ENCODE data around the gene CD84. TPM values are rescaled to one million over a fixed set of nuclear protein-coding genes. Genes with fewer than 3 reads are reported as not detected.
A peak's percentile ranks its signal among the peaks of the same experiment; 100 is the strongest.

CD84 gene
- total RNA-seq, 4 donors from 2014 or later = 1.8 to 5.8 (median 2.4) TPM

DNA sequence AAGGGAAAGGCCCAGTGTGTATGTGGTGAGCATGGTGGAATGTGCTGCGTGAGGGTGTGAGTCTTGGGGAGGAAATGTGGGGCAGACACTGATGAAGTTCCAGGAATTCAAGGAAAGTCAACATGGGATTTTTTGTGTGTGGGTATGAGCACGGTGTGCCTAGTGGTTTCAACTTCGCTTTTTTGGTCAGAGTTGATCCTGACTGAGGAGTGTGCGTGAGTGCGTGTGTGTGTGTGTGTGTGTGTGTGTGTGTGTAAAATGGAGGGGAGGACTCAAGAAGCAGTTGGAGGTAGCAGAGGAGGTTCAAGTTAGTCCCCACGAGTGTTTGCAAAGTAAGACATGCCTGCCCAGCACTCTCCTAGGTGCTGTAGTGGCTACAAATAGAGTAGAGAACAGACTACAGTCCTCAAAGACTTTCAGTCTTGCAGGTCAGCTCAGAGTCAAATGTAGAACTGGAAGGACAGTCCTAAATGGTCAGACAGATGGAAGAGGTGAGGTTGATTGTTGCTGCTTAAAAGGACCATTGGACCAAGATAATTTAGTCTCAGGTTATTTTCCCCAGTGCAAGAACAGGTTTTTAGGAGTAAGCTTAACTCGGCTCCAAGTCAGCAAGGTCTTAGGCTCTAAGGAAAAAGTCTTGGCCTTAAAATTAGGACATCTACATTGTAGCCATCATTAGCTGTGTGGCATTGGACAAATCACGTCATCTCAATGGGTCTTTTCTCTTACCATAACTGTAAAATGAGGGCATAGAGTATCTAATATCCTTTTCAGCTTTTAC lies 42.5 kb upstream of the CD84 start:
- Histone ChIP-seq H3K4me3 (replicated peaks in 1 of 3) (no peak overlapping the region), H3K9me3 (no peaks in the 10 kb centered on the region), H3K4me1 (no peaks in the 10 kb centered on the region), H3K36me3 (no peaks in the 10 kb centered on the region), H3K27ac (no peak overlapping the region), H3K27me3 (no peaks in the 10 kb centered on the region)
- intact Hi-C loops (cut with DNase I) = no loop called here
- TF ChIP-seq, protein P1, sequence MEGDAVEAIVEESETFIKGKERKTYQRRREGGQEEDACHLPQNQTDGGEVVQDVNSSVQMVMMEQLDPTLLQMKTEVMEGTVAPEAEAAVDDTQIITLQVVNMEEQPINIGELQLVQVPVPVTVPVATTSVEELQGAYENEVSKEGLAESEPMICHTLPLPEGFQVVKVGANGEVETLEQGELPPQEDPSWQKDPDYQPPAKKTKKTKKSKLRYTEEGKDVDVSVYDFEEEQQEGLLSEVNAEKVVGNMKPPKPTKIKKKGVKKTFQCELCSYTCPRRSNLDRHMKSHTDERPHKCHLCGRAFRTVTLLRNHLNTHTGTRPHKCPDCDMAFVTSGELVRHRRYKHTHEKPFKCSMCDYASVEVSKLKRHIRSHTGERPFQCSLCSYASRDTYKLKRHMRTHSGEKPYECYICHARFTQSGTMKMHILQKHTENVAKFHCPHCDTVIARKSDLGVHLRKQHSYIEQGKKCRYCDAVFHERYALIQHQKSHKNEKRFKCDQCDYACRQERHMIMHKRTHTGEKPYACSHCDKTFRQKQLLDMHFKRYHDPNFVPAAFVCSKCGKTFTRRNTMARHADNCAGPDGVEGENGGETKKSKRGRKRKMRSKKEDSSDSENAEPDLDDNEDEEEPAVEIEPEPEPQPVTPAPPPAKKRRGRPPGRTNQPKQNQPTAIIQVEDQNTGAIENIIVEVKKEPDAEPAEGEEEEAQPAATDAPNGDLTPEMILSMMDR (IDR thresholded peaks at IDR 0.05) = no peak
- TF ChIP-seq POLR2A (IDR thresholded peaks at IDR 0.05) = no peak
- WGBS, 2 donors = 71 to 78% methylated on average over 8 of the region's 8 CpGs
- no peak for DNase-seq

DNA sequence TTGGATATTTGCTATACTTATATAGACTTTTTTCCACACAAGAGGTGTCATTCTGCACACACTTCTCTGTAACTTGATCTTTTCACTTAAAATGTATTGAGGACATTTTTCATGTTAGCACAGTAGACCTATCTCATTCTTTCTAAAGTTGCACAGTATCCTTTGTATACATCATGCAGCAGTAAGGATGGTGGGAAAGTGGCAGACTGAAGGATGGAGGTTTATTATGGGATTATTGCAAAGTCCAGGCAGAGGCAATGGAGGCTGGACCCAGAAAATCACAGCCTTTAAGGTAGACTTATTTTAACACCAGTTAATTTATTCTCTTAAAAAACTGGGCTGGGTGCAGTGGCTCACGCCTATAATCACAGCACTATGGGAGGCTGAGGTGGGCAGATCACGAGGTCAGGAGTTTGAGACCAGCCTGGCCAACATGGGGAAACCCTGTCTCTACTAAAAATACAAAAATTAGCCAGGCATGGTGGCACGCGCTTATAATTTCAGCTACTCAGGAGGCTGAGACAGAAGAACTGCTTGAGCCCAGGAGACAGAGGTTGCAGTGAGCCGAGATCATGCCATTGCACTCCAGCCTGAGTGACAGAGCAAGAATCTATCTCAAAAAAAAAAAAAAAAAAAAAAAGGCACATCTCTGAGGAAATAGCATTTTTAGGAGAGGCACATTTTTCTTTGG lies 41.8 kb upstream of the CD84 start:
- Histone ChIP-seq H3K36me3 (no peaks in the 10 kb centered on the region), H3K4me3 (replicated peaks in 1 of 3) (no peak overlapping the region), H3K4me1 (no peaks in the 10 kb centered on the region), H3K27me3 (no peaks in the 10 kb centered on the region), H3K27ac (no peak overlapping the region), H3K9me3 (no peaks in the 10 kb centered on the region)
- no peak for DNase-seq
- intact Hi-C loops (cut with DNase I) = no loop called here
- WGBS, 2 donors = 74 to 76% methylated on average over 5 of the region's 5 CpGs
- TF ChIP-seq POLR2A (IDR thresholded peaks at IDR 0.05) = no peak
- TF ChIP-seq, protein P1 (IDR thresholded peaks at IDR 0.05) = no peak

DNA sequence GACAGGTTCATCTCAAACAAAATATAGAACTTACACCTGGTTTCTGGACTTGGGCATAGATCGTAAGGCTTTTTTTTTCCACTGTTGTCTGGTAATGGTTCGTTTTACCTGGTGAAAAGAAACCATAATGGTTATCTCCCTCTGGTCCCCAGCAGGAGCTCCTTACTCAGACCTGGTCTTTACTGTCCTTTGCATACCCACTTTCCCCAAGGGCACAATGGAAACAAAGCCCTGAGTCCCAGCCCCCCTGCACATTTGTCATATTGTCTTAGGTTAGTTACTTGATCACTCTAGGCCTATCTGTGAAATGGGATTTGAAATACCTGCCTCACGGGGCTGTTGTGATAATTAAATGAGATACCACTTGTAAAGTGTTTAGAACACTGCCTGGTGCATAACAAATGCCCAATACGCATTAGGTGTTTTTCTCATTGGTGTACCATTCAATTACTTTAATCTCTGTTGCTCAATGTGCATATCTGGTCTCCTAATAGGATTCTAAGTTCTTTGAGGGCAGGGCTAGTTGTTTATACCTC lies 40.5 kb upstream of the CD84 start:
- Histone ChIP-seq H3K27me3 (no peaks in the 10 kb centered on the region), H3K36me3 (no peaks in the 10 kb centered on the region), H3K27ac (no peak overlapping the region), H3K4me3 (replicated peaks in 1 of 3) (no peak overlapping the region), H3K9me3 (no peaks in the 10 kb centered on the region), H3K4me1 (no peaks in the 10 kb centered on the region)
- no peak for DNase-seq
- 88% methylated on average over 4 of the region's 4 CpGs for WGBS, 2 donors
- intact Hi-C loops (cut with DNase I) = no loop called here
- TF ChIP-seq POLR2A (IDR thresholded peaks at IDR 0.05) = no peak
- TF ChIP-seq, protein P1 (IDR thresholded peaks at IDR 0.05) = no peak

DNA sequence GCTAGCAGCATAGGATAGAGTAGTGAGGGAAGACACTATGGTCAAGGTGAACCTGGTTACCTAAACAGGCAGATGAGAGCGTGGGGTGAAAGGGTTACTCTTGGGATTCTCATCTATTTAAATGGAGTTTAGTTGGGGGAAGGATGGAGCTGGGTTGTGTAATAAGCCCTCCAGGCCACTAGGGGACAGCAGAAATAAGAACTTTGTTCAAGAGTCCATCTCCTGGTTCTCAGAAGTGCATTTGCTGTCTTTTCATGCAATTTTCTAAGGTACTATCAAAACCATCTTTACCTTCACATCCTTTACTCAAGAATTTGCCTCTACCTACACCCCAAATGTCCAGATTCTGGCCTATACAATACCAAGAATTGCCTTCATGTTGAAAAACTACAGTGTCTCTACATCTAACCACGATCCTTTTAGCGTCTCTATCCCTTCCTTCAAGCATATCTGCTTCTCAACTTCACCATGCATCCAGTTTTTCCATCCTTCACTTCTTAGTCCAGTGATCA lies 39.5 kb upstream of the CD84 start:
- intact Hi-C loops (cut with DNase I) = no loop called here
- TF ChIP-seq POLR2A (IDR thresholded peaks at IDR 0.05) = no peak
- TF ChIP-seq, protein P1 (IDR thresholded peaks at IDR 0.05) = peak in 2 of 6 experiments; percentile 14 to 32

More for the DNA sequence above, 39.5 kb upstream of the CD84 start:
- no peaks in the 10 kb centered on the region for H3K9me3 ChIP-seq
- no peak overlapping the region for H3K27ac ChIP-seq
- no peaks in the 10 kb centered on the region for H3K27me3 ChIP-seq
- H3K4me1 ChIP-seq = no peaks in the 10 kb centered on the region
- 91 to 95% methylated on average over 3 of the region's 3 CpGs for WGBS, 2 donors
- DNase-seq = no peak
- no peak overlapping the region for H3K4me3 ChIP-seq (replicated peaks in 1 of 3)
- H3K36me3 ChIP-seq = no peaks in the 10 kb centered on the region
